Liver (tissue), 9 donors: ENCODE measurements around the gene RAD51B. TPM values are rescaled to one million over a fixed set of nuclear protein-coding genes. Genes with fewer than 3 reads are reported as not detected.

Experiments
- DNase-seq: peaks from one replicate; pipeline ENCODE4 v3.0.0-alpha.2; 2017; ENCODE audit warnings: low spot score
- H3K27ac ChIP-seq, 2 donors: one replicate each; pipeline ENCODE4 v1.7.0; 2013; ENCODE audit warnings: inconsistent platforms in 2 of 2, low read length in 2 of 2, control low read depth in 1 of 2, low read depth in 1 of 2, mild to moderate bottlenecking in 1 of 2
- H3K27me3 ChIP-seq, 4 donors: one replicate each; pipeline versions ENCODE4 v1.6.1 to v1.7.0; 2013; ENCODE audit warnings: low read length in 3 of 4, inconsistent platforms in 1 of 4, mild to moderate bottlenecking in 1 of 4, moderate library complexity in 1 of 4; ENCODE audit not compliant: control insufficient read depth in 4 of 4, insufficient read depth in 4 of 4
- H3K36me3 ChIP-seq, 4 donors: one replicate each; pipeline versions ENCODE4 v1.6.1 to v1.7.0; 2013; ENCODE audit warnings: low read length in 3 of 4, mild to moderate bottlenecking in 3 of 4, low read depth in 1 of 4, moderate library complexity in 1 of 4; ENCODE audit not compliant: control insufficient read depth in 4 of 4, insufficient read depth in 3 of 4
- H3K4me1 ChIP-seq, 4 donors: one replicate each; pipeline versions ENCODE4 v1.6.1 to v1.7.0; 2013; ENCODE audit warnings: low read length in 3 of 4, mild to moderate bottlenecking in 3 of 4, moderate library complexity in 1 of 4; ENCODE audit not compliant: control insufficient read depth in 4 of 4, insufficient read depth in 4 of 4
- H3K4me3 ChIP-seq, 3 donors: one replicate each; pipeline versions ENCODE4 v1.6.1 to v1.7.0; 2013; ENCODE audit warnings: low read length in 3 of 3, control low read depth in 1 of 3, low read depth in 1 of 3, mild to moderate bottlenecking in 1 of 3
- H3K9ac ChIP-seq, 2 donors: one replicate each; pipeline ENCODE4 v1.7.0; 2013; ENCODE audit warnings: low read length in 2 of 2, mild to moderate bottlenecking in 2 of 2, moderate library complexity in 2 of 2, control low read depth in 1 of 2, low read depth in 1 of 2
- H3K9me3 ChIP-seq, 4 donors: one replicate each; pipeline versions ENCODE4 v1.6.1 to v1.7.0; 2013; ENCODE audit warnings: low read length in 3 of 4; ENCODE audit not compliant: control insufficient read depth in 4 of 4
- EGR1 ChIP-seq, 2 donors: IDR thresholded peaks; 2 replicates each; pipeline ENCODE4 v1.6.1; 2016 to 2018; ENCODE audit warnings: antibody characterized with exemption in 2 of 2, low read depth in 2 of 2
- FOXA1 ChIP-seq: IDR thresholded peaks from 2 replicates; pipeline ENCODE4 v1.6.1; 2016; ENCODE audit warnings: antibody characterized with exemption
- FOXA2 ChIP-seq: IDR thresholded peaks from 2 replicates; pipeline ENCODE4 v1.6.1; 2016; ENCODE audit warnings: antibody characterized with exemption
- GABPA ChIP-seq, 2 donors: IDR thresholded peaks in 1 of 2; conservative IDR thresholded peaks in 1 of 2; 2 replicates each; pipeline ENCODE4 v1.6.1; 2016; ENCODE audit warnings: antibody characterized with exemption in 2 of 2, mild to moderate bottlenecking in 1 of 2, moderate library complexity in 1 of 2
- HNF4A ChIP-seq, 2 donors: conservative IDR thresholded peaks; 2 replicates each; pipeline ENCODE4 v1.6.1; 2016; ENCODE audit warnings: antibody characterized with exemption in 2 of 2, mild to moderate bottlenecking in 2 of 2
- HNF4G ChIP-seq: IDR thresholded peaks from 2 replicates; pipeline ENCODE4 v1.6.1; 2016; ENCODE audit warnings: antibody characterized with exemption
- JUND ChIP-seq, 2 donors: IDR thresholded peaks; 2 replicates each; pipeline ENCODE4 v1.6.1; 2016; ENCODE audit warnings: antibody characterized with exemption in 2 of 2
- NR2F2 ChIP-seq: IDR thresholded peaks from 2 replicates; pipeline ENCODE4 v1.6.1; 2016; ENCODE audit warnings: antibody characterized with exemption
- RAD21 ChIP-seq, 2 donors: IDR thresholded peaks; 2 replicates each; pipeline ENCODE4 v1.6.1; 2016; ENCODE audit warnings: antibody characterized with exemption in 2 of 2, mild to moderate bottlenecking in 2 of 2
- RXRA ChIP-seq, 2 donors: IDR thresholded peaks; 2 replicates each; pipeline ENCODE4 v1.6.1; 2017 to 2018; ENCODE audit warnings: antibody characterized with exemption in 2 of 2, mild to moderate bottlenecking in 1 of 2
- SP1 ChIP-seq: IDR thresholded peaks from 2 replicates; pipeline ENCODE4 v1.6.1; 2018; ENCODE audit warnings: antibody characterized with exemption, mild to moderate bottlenecking
- TAF1 ChIP-seq: conservative IDR thresholded peaks from 2 replicates; pipeline ENCODE4 v1.6.1; 2016; ENCODE audit warnings: antibody characterized with exemption, mild to moderate bottlenecking
- YY1 ChIP-seq: IDR thresholded peaks from 2 replicates; pipeline ENCODE4 v1.6.1; 2016; ENCODE audit warnings: antibody characterized with exemption, mild to moderate bottlenecking
- WGBS: extraction: QIAGEN DNeasy Blood & Tissue Kit; methylation state at CpG from one replicate; pipeline ENCODE4 v1.1.7; 2013; 5-methylcytosine and 5-hydroxymethylcytosine counted together
- polyA plus RNA-seq, 2 donors: library from polyadenylated mRNA; stranded (reverse) in 1 of 2; unstranded in 1 of 2; fragments of 200-250 nt in 1 of 2; fragments of >200 nt in 1 of 2; fragmentation: Nextera tagmentation in 1 of 2; extraction: Ambion mirVana in 1 of 2; gene quantifications; one replicate each; pipeline versions ENCODE4 v1.2.1 to v1.2.3, GENCODE V29; 2013 to 2015
- total RNA-seq, 2 donors: library from RNA; depleted of rRNA; stranded (reverse); fragments of >200 nt; gene quantifications; one replicate each; pipeline ENCODE4 v1.2.3, GENCODE V29; 2014
- TF ChIP-seq, protein P1 (sequence below): IDR thresholded peaks from 2 replicates; pipeline ENCODE4 v1.6.1; 2016; ENCODE audit warnings: antibody characterized with exemption
- TF ChIP-seq, protein P2 (sequence below): fragments of 150-350 bp; IDR thresholded peaks from 2 replicates; pipeline ENCODE4 v1.5.1; 2017; ENCODE audit warnings: improper control_type of control experiment, low read depth, low read length; ENCODE audit not compliant: missing input control
- TF ChIP-seq, protein P3 (sequence below): IDR thresholded peaks from 2 replicates; pipeline ENCODE4 v1.6.1; 2016; ENCODE audit warnings: antibody characterized with exemption
- TF ChIP-seq, protein P4 (sequence below): IDR thresholded peaks from 2 replicates; pipeline ENCODE4 v1.6.1; 2016; ENCODE audit warnings: antibody characterized with exemption
- TF ChIP-seq, protein P5 (sequence below): IDR thresholded peaks from 2 replicates; pipeline ENCODE4 v1.6.1; 2016; ENCODE audit warnings: antibody characterized with exemption, mild to moderate bottlenecking
- donor health status: healthy.
- donor health status: healthy.
- donor health status: healthy.
- donor health status: healthy.
- donor health status: healthy.

The RAD51B gene
- total and polyA plus RNA-seq, 4 donors, result 0.81 to 12.9 (median 2.4) TPM

DNA sequence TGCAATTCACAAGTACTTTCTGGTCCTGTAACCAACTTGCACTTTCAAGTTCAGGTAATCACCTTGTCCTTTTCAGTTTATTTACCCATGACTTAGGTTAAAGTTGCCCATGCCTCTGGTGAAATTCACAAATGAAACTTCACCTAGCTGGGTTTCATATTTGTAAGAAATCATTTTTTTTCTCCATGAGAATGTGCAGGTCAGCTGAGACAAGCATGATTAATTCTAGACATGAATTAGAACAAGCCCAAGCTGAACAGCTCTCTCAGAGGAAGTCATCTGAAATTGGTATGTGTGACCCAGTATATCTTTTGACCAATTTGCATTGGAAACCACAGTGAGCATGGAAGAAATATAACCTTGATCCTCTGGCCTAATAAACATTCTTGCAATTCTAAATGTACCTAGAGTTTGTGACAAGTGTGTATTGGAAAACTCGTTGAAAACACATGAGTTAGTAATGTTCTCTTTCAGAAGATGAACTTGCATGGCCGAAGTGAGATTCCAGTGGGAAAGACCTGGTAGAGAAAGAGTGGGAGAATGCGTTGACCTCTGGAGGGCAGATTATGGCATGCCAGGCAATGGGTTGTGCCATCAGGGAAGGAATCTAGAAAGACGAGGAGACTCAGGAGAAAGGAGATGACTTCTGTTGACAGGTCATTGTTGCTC, 486.8 kb downstream of the RAD51B start:
- Histone ChIP-seq H3K27me3 (no peaks in the 10 kb centered on the region), H3K9ac (no peak overlapping the region), H3K4me3 (no peak overlapping the region), H3K4me1 (peaks cover 4 to 22% (median 12%) of the 10 kb centered on the region in 4 donors), H3K9me3 (no peaks in the 10 kb centered on the region), H3K27ac (peak overlapping the region; percentile 79 to 90), H3K36me3 (no peaks in the 10 kb centered on the region)
- no peak for TF ChIP-seq HNF4G
- TF ChIP-seq, protein P1, sequence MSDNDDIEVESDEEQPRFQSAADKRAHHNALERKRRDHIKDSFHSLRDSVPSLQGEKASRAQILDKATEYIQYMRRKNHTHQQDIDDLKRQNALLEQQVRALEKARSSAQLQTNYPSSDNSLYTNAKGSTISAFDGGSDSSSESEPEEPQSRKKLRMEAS, result peak; percentile 19
- 55% methylated on average over 4 of the region's 4 CpGs for WGBS
- DNase-seq, result no peak

DNA sequence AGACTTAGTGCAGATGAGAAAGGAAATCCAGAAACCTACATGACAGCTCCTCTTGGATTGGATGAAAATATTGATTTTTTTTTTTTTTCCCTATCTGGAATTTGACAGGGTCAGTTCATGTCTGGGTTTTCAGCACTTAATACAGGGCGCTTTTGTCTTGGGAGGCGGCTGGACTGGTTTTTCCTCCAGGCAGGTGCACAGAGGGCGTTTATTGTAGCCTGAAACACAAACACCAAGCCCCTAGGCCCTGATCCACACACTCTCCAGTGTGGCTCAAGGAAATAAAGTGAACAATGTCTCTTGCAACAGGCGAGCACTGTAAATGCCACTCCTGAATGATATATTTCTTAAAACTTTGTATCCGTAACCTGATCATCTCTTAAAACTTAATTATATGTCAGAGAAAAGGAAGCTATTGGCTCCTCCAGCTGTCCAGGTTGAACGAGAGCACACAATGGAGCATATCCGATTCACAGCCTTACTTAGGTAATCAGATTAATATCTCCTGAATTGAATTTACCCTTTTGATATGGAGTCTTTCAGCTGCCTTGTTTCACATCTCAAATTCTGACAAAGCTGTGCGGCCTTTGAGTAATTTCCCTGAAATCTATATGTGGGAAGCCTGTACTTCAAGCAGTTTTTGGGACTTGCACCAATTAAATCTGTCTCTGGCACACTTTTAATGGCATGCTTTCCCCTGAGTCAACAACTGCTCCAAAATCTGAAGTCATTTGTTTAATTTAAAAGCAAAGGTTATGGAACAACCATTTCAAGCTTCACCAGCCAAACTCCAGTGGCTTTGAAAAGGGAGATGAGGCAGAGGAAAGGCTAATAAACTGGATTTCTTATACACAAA, 487.6 kb downstream of the RAD51B start:
- Histone ChIP-seq H3K9ac (peak overlapping the region in 1 of 2 donors; percentile 19), H3K4me1 (peaks cover 4 to 22% (median 12%) of the 10 kb centered on the region in 4 donors), H3K9me3 (no peaks in the 10 kb centered on the region), H3K27me3 (no peaks in the 10 kb centered on the region), H3K36me3 (no peaks in the 10 kb centered on the region), H3K4me3 (no peak overlapping the region), H3K27ac (peak overlapping the region; percentile 79 to 90)
- DNase-seq, result no peak
- TF ChIP-seq RAD21 (IDR thresholded peaks at IDR 0.05) (peak; percentile 29 to 53), JUND (IDR thresholded peaks at IDR 0.05) (peak; percentile 16 to 78), EGR1 (IDR thresholded peaks at IDR 0.05; ENCODE audit: low read depth in 2 of 2) (no peak), FOXA2 (peak; percentile 93), HNF4G (no peak), NR2F2 (no peak), GABPA (IDR thresholded peaks at IDR 0.05 in 1 of 2, conservative IDR thresholded peaks at IDR 0.05 in 1 of 2) (no peak), FOXA1 (peak; percentile 84), RXRA (IDR thresholded peaks at IDR 0.05) (peak; percentile 48 to 69), SP1 (peak; percentile 64), HNF4A (conservative IDR thresholded peaks at IDR 0.05) (peak; percentile 27 to 44), YY1 (peak; percentile 87), TAF1 (no peak)
- TF ChIP-seq, protein P1, result peak; percentile 52
- TF ChIP-seq, protein P2, sequence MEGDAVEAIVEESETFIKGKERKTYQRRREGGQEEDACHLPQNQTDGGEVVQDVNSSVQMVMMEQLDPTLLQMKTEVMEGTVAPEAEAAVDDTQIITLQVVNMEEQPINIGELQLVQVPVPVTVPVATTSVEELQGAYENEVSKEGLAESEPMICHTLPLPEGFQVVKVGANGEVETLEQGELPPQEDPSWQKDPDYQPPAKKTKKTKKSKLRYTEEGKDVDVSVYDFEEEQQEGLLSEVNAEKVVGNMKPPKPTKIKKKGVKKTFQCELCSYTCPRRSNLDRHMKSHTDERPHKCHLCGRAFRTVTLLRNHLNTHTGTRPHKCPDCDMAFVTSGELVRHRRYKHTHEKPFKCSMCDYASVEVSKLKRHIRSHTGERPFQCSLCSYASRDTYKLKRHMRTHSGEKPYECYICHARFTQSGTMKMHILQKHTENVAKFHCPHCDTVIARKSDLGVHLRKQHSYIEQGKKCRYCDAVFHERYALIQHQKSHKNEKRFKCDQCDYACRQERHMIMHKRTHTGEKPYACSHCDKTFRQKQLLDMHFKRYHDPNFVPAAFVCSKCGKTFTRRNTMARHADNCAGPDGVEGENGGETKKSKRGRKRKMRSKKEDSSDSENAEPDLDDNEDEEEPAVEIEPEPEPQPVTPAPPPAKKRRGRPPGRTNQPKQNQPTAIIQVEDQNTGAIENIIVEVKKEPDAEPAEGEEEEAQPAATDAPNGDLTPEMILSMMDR, result no peak
- TF ChIP-seq, protein P3, sequence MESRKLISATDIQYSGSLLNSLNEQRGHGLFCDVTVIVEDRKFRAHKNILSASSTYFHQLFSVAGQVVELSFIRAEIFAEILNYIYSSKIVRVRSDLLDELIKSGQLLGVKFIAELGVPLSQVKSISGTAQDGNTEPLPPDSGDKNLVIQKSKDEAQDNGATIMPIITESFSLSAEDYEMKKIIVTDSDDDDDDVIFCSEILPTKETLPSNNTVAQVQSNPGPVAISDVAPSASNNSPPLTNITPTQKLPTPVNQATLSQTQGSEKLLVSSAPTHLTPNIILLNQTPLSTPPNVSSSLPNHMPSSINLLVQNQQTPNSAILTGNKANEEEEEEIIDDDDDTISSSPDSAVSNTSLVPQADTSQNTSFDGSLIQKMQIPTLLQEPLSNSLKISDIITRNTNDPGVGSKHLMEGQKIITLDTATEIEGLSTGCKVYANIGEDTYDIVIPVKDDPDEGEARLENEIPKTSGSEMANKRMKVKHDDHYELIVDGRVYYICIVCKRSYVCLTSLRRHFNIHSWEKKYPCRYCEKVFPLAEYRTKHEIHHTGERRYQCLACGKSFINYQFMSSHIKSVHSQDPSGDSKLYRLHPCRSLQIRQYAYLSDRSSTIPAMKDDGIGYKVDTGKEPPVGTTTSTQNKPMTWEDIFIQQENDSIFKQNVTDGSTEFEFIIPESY, result no peak
- TF ChIP-seq, protein P4, sequence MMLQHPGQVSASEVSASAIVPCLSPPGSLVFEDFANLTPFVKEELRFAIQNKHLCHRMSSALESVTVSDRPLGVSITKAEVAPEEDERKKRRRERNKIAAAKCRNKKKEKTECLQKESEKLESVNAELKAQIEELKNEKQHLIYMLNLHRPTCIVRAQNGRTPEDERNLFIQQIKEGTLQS, result no peak
- TF ChIP-seq, protein P5, sequence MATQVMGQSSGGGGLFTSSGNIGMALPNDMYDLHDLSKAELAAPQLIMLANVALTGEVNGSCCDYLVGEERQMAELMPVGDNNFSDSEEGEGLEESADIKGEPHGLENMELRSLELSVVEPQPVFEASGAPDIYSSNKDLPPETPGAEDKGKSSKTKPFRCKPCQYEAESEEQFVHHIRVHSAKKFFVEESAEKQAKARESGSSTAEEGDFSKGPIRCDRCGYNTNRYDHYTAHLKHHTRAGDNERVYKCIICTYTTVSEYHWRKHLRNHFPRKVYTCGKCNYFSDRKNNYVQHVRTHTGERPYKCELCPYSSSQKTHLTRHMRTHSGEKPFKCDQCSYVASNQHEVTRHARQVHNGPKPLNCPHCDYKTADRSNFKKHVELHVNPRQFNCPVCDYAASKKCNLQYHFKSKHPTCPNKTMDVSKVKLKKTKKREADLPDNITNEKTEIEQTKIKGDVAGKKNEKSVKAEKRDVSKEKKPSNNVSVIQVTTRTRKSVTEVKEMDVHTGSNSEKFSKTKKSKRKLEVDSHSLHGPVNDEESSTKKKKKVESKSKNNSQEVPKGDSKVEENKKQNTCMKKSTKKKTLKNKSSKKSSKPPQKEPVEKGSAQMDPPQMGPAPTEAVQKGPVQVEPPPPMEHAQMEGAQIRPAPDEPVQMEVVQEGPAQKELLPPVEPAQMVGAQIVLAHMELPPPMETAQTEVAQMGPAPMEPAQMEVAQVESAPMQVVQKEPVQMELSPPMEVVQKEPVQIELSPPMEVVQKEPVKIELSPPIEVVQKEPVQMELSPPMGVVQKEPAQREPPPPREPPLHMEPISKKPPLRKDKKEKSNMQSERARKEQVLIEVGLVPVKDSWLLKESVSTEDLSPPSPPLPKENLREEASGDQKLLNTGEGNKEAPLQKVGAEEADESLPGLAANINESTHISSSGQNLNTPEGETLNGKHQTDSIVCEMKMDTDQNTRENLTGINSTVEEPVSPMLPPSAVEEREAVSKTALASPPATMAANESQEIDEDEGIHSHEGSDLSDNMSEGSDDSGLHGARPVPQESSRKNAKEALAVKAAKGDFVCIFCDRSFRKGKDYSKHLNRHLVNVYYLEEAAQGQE, result peak; percentile 41
- WGBS, result 40% methylated on average over 8 of the region's 8 CpGs
